Peyer's patch (tissue), 4 donors: ENCODE measurements around the gene PCGF2. TPM values are rescaled to one million over a fixed set of nuclear protein-coding genes. Genes with fewer than 3 reads are reported as not detected.

Experiments
- DNase-seq, 3 donors: peaks; one replicate each; pipeline ENCODE4 v3.0.0-alpha.2; 2017 to 2019
- H3K27ac ChIP-seq, 4 donors: fragments of 200-600 bp; sonication (generic); one replicate each; pipeline ENCODE4 v1.5.1; 2016 to 2019
- H3K27me3 ChIP-seq, 2 donors: fragments of 200-600 bp; sonication (generic); one replicate each; pipeline ENCODE4 v1.5.1; 2019
- H3K36me3 ChIP-seq, 3 donors: fragments of 200-600 bp; sonication (generic); one replicate each; pipeline ENCODE4 v1.5.1; 2016 to 2019
- H3K4me1 ChIP-seq, 4 donors: fragments of 200-600 bp; sonication (generic); one replicate each; pipeline ENCODE4 v1.5.1; 2016 to 2019
- H3K4me3 ChIP-seq, 4 donors: fragments of 200-600 bp; sonication (generic); 1 replicate in 3 of 4; 2 replicates in 1 of 4; pipeline ENCODE4 v1.5.1; 2016 to 2019; ENCODE audit warnings: mild to moderate bottlenecking in 1 of 4
- H3K9me3 ChIP-seq, 4 donors: fragments of 200-600 bp; sonication (generic); one replicate each; pipeline ENCODE4 v1.5.1; 2016 to 2019; ENCODE audit warnings: mild to moderate bottlenecking in 1 of 4
- CTCF ChIP-seq, 6 experiments: fragments of 450-650 bp in 4 of 6; fragments of 200-600 bp in 2 of 6; sonication (generic) in 1 of 6; IDR thresholded peaks; one replicate each; pipeline ENCODE4 v1.5.1; 2017 to 2019; ENCODE audit warnings: antibody characterized with exemption in 6 of 6, mild to moderate bottlenecking in 3 of 6, moderate library complexity in 1 of 6
- POLR2A ChIP-seq, 2 donors: fragments of 450-650 bp; IDR thresholded peaks; one replicate each; pipeline ENCODE4 v1.5.1; 2017; ENCODE audit warnings: antibody characterized with exemption in 2 of 2, mild to moderate bottlenecking in 2 of 2, moderate library complexity in 2 of 2
- small RNA-seq, 2 donors: library from RNA; depleted of rRNA; stranded (forward); fragments of <200 nt; gene quantifications; one replicate each; pipeline ENCODE3, GENCODE V24; 2016
- total RNA-seq, 4 donors: library from RNA; depleted of rRNA; stranded (reverse); fragments of >200 nt; gene quantifications; one replicate each; pipeline ENCODE4 v1.1.0, GENCODE V29; 2016

The PCGF2 gene
- total RNA-seq, 4 donors from 2014 or later, result 8.3 to 41.9 (median 14.5) TPM

- DNase-seq, result no peak
- Histone ChIP-seq H3K4me1 (no peaks in the 10 kb centered on the region), H3K36me3 (no peaks in the 10 kb centered on the region), H3K27me3 (no peaks in the 10 kb centered on the region), H3K4me3 (no peak overlapping the region), H3K27ac (no peak overlapping the region), H3K9me3 (no peaks in the 10 kb centered on the region)
- no peak for TF ChIP-seq CTCF (IDR thresholded peaks at IDR 0.05)
- TF ChIP-seq POLR2A (IDR thresholded peaks at IDR 0.05), result no peak
Observed at GRCh38 chr17:38687286-38687685, 60.9 kb downstream of the PCGF2 start.

GRCh38 chr17:38685491-38685890, 62.6 kb downstream of the PCGF2 start:
- H3K36me3 ChIP-seq, result no peaks in the 10 kb centered on the region
- DNase-seq, result peak in 1 of 3 donors; percentile 50
- no peaks in the 10 kb centered on the region for H3K4me1 ChIP-seq
- H3K27me3 ChIP-seq, result no peaks in the 10 kb centered on the region
- no peak overlapping the region for H3K27ac ChIP-seq
- no peak overlapping the region for H3K4me3 ChIP-seq
- no peak for TF ChIP-seq CTCF (IDR thresholded peaks at IDR 0.05)
- no peak for TF ChIP-seq POLR2A (IDR thresholded peaks at IDR 0.05)
- H3K9me3 ChIP-seq, result no peaks in the 10 kb centered on the region

Small RNAs within 50 kb of the gene (small RNA-seq; reads per million reads assigned to genes)
- gene MIR4726 (0 to 0.06 reads per million in 2 donors), gene MIR4734 (0 reads per million in 2 donors), gene RNA5SP440 (1.6 to 3.8 reads per million in 2 donors), gene RNU6-866P (0 reads per million in 2 donors)

Other genes starting within 250 kb of the PCGF2 start
- gene SRCIN1, start 142.4 kb downstream of the PCGF2 start, total RNA-seq, result 10 to 100 TPM in 1 of 4 donors, 1 to 10 TPM in 3; 3.2 to 10.6 (median 8.4) TPM
- 1 to 10 TPM in 1 of 4 donors, under 1 TPM in 1, not detected in 2; 0.54 to 3.3 TPM for gene EPOP, start 73.4 kb downstream of the PCGF2 start, total RNA-seq
- 100 to 1,000 TPM in 3 of 4 donors, 10 to 100 TPM in 1; 69.2 to 297 (median 190) TPM for gene MLLT6, start 43.1 kb downstream of the PCGF2 start, total RNA-seq
- 10 to 100 TPM; 10.7 to 55.0 (median 43.2) TPM for gene CISD3, start 18.0 kb downstream of the PCGF2 start, total RNA-seq
- 100 to 1,000 TPM; 106 to 165 (median 109) TPM for gene PSMB3, start 4.4 kb upstream of the PCGF2 start, total RNA-seq
- gene PIP4K2B, start 51.2 kb upstream of the PCGF2 start, total RNA-seq, result 10 to 100 TPM; 16.7 to 61.9 (median 22.8) TPM
- 100 to 1,000 TPM in 1 of 4 donors, 10 to 100 TPM in 3; 49.4 to 106 (median 56.5) TPM for gene CWC25, start 77.0 kb upstream of the PCGF2 start, total RNA-seq
- 1,000 to 10,000 TPM in 1 of 4 donors, 100 to 1,000 TPM in 3; 347 to 1,233 (median 540) TPM for gene RPL23, start 105.4 kb upstream of the PCGF2 start, total RNA-seq
- gene LASP1, start 121.7 kb upstream of the PCGF2 start, total RNA-seq, result 100 to 1,000 TPM; 166 to 654 (median 590) TPM
- gene FBXO47, start 219.1 kb upstream of the PCGF2 start, total RNA-seq, result not detected